ENCODE measurements around the gene UFC1.

DNA sequence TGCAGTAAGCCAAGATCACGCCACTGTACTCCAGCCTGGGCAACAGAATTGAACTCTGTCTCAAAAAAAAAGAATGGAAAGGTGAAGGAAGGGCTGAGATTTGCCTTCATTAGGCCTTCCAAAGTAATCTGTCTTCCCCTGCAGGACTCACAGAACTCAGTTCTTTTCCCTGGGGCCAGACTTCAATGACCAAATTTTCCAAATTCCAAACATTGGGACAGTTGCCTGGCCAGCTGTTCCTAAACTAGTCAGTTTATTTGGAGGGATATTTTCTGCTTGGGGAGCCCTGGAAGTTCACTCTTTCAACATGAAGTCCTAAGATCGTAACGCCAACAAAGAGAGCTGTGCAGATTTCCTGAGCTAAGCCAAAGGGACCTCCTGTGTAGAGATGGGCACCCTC, 15.9 kb upstream of the UFC1 start:
- no peak for TF ChIP-seq CTCF (IDR thresholded peaks at IDR 0.05)
- TF ChIP-seq EP300 (IDR thresholded peaks at IDR 0.05): no peak
- TF ChIP-seq POLR2AphosphoS5 (IDR thresholded peaks at IDR 0.05): no peak

Data from gastroesophageal sphincter (tissue), 3 donors.